Memory B cell (primary cell): Measurements from ENCODE around the gene NMNAT2.
"Not testable (repeated sequence)": the region's sequence is repeated elsewhere in the genome, so short reads cannot be mapped to it uniquely, and the experiment has no call there.

Experiments
- ATAC-seq: fragments of 150-1000 bp; cut with Tn5 transposase; 2 replicates; pipeline ENCODE4 v1.10.0; 2021; ENCODE audit warnings: low read depth, mild to moderate bottlenecking, moderate library complexity
- DNase-seq, 2 donors: peaks; one replicate each; pipeline ENCODE4 v3.0.0; 2022; ENCODE audit warnings: low spot score in 2 of 2
- H3K27ac Mint-ChIP-seq: one replicate; pipeline ENCODE4 v1.8.0; 2022; ENCODE audit warnings: mild to moderate bottlenecking, moderate library complexity, mixed read lengths
- H3K27me3 Mint-ChIP-seq: one replicate; pipeline ENCODE4 v1.8.0; 2022; ENCODE audit warnings: mixed read lengths
- H3K36me3 Mint-ChIP-seq: one replicate; pipeline ENCODE4 v1.8.0; 2022; ENCODE audit warnings: mild to moderate bottlenecking, mixed read lengths
- H3K4me1 Mint-ChIP-seq: one replicate; pipeline ENCODE4 v1.8.0; 2022; ENCODE audit warnings: mixed read lengths
- H3K4me3 Mint-ChIP-seq: one replicate; pipeline ENCODE4 v1.8.0; 2022; ENCODE audit warnings: mild to moderate bottlenecking, moderate library complexity, mixed read lengths
- H3K9me3 Mint-ChIP-seq: one replicate; pipeline ENCODE4 v1.8.0; 2022; ENCODE audit warnings: mixed read lengths

Gene NMNAT2

GRCh38 chr1:183404476-183404875, 13.7 kb downstream of the NMNAT2 start:
- DNase-seq (no peak), ATAC-seq (no peak)
- Mint-ChIP-seq H3K4me1 (peaks cover 2% of the 10 kb centered on the region), H3K27me3 (peaks cover 12% of the 10 kb centered on the region), H3K27ac (no peak overlapping the region), H3K36me3 (no peaks in the 10 kb centered on the region), H3K4me3 (no peak overlapping the region), H3K9me3 (no peaks in the 10 kb centered on the region)

GRCh38 chr1:183403498-183403897, 14.7 kb downstream of the NMNAT2 start:
- no peaks in the 10 kb centered on the region for H3K9me3 Mint-ChIP-seq
- peaks cover 1% of the 10 kb centered on the region for H3K36me3 Mint-ChIP-seq
- ATAC-seq (no peak), DNase-seq (no peak)
- H3K4me1 Mint-ChIP-seq = peaks cover 2% of the 10 kb centered on the region
- H3K27me3 Mint-ChIP-seq = peaks cover 14% of the 10 kb centered on the region
- H3K27ac Mint-ChIP-seq = no peak overlapping the region
- no peak overlapping the region for H3K4me3 Mint-ChIP-seq

GRCh38 chr1:183401565-183401964, 16.6 kb downstream of the NMNAT2 start:
- ATAC-seq, DNase-seq, H3K4me3 Mint-ChIP-seq, H3K9me3 Mint-ChIP-seq, H3K36me3 Mint-ChIP-seq, H3K4me1 Mint-ChIP-seq, H3K27ac Mint-ChIP-seq: not testable (repeated sequence)
- peaks cover 19% of the 10 kb centered on the region for H3K27me3 Mint-ChIP-seq

- Mint-ChIP-seq H3K4me3 (no peak overlapping the region), H3K9me3 (no peaks in the 10 kb centered on the region), H3K36me3 (peaks cover 1% of the 10 kb centered on the region), H3K27me3 (peaks cover 18% of the 10 kb centered on the region), H3K4me1 (no peaks in the 10 kb centered on the region), H3K27ac (no peak overlapping the region)
- no peak for ATAC-seq
- no peak for DNase-seq
Measured at GRCh38 chr1:183394435-183394834, 23.7 kb downstream of the NMNAT2 start.

- H3K27ac Mint-ChIP-seq = no peak overlapping the region
- H3K4me1 Mint-ChIP-seq = no peaks in the 10 kb centered on the region
- no peaks in the 10 kb centered on the region for H3K36me3 Mint-ChIP-seq
- no peak for ATAC-seq
- no peak for DNase-seq
- no peak overlapping the region for H3K4me3 Mint-ChIP-seq
- no peaks in the 10 kb centered on the region for H3K9me3 Mint-ChIP-seq
- H3K27me3 Mint-ChIP-seq = peaks cover 19% of the 10 kb centered on the region
Measured at GRCh38 chr1:183391863-183392262, 26.3 kb downstream of the NMNAT2 start.

- ATAC-seq = no peak
- Mint-ChIP-seq H3K27ac (no peak overlapping the region), H3K4me3 (no peak overlapping the region), H3K27me3 (peaks cover 13% of the 10 kb centered on the region), H3K9me3 (no peaks in the 10 kb centered on the region), H3K4me1 (no peaks in the 10 kb centered on the region), H3K36me3 (no peaks in the 10 kb centered on the region)
- DNase-seq = no peak
Measured at GRCh38 chr1:183390561-183390960, 27.6 kb downstream of the NMNAT2 start.

- Mint-ChIP-seq H3K27ac (no peak overlapping the region), H3K27me3 (peaks cover 7% of the 10 kb centered on the region), H3K9me3 (no peaks in the 10 kb centered on the region), H3K4me3 (no peak overlapping the region), H3K36me3 (no peaks in the 10 kb centered on the region), H3K4me1 (no peaks in the 10 kb centered on the region)
- ATAC-seq = no peak
- no peak for DNase-seq
Measured at GRCh38 chr1:183388735-183389134, 29.4 kb downstream of the NMNAT2 start.

GRCh38 chr1:183385340-183386144, 32.6 kb downstream of the NMNAT2 start:
- no peak for ATAC-seq

GRCh38 chr1:183379951-183380350, 38.2 kb downstream of the NMNAT2 start:
- no peak for DNase-seq
- no peaks in the 10 kb centered on the region for H3K36me3 Mint-ChIP-seq
- H3K9me3 Mint-ChIP-seq = no peaks in the 10 kb centered on the region
- ATAC-seq = no peak
- H3K4me3 Mint-ChIP-seq = no peak overlapping the region
- H3K4me1 Mint-ChIP-seq = no peaks in the 10 kb centered on the region
- no peak overlapping the region for H3K27ac Mint-ChIP-seq
- peaks cover 15% of the 10 kb centered on the region for H3K27me3 Mint-ChIP-seq

More at GRCh38 chr1:183385340-183386144, 32.6 kb downstream of the NMNAT2 start:
- no peaks in the 10 kb centered on the region for H3K9me3 Mint-ChIP-seq
- no peaks in the 10 kb centered on the region for H3K36me3 Mint-ChIP-seq
- no peak overlapping the region for H3K27ac Mint-ChIP-seq
- DNase-seq = no peak
- peaks cover 13% of the 10 kb centered on the region for H3K27me3 Mint-ChIP-seq
- H3K4me3 Mint-ChIP-seq = no peak overlapping the region
- no peaks in the 10 kb centered on the region for H3K4me1 Mint-ChIP-seq

GRCh38 chr1:183375381-183375780, 42.8 kb downstream of the NMNAT2 start:
- no peak for ATAC-seq
- Mint-ChIP-seq H3K4me3 (no peak overlapping the region), H3K27me3 (peaks cover 9% of the 10 kb centered on the region), H3K4me1 (no peaks in the 10 kb centered on the region), H3K36me3 (no peaks in the 10 kb centered on the region), H3K9me3 (no peaks in the 10 kb centered on the region), H3K27ac (no peak overlapping the region)
- DNase-seq = no peak

- H3K27ac Mint-ChIP-seq = no peak overlapping the region
Measured at GRCh38 chr1:183374825-183375224, 43.4 kb downstream of the NMNAT2 start.

GRCh38 chr1:183372586-183373230, 45.5 kb downstream of the NMNAT2 start:
- ATAC-seq (no peak), DNase-seq (no peak)
- Mint-ChIP-seq H3K27ac (no peak overlapping the region), H3K9me3 (no peaks in the 10 kb centered on the region), H3K27me3 (peaks cover 15% of the 10 kb centered on the region), H3K4me3 (no peak overlapping the region), H3K4me1 (no peaks in the 10 kb centered on the region), H3K36me3 (no peaks in the 10 kb centered on the region)

More at GRCh38 chr1:183374825-183375224, 43.4 kb downstream of the NMNAT2 start:
- Mint-ChIP-seq H3K36me3 (no peaks in the 10 kb centered on the region), H3K4me1 (no peaks in the 10 kb centered on the region), H3K27me3 (peaks cover 13% of the 10 kb centered on the region), H3K4me3 (no peak overlapping the region), H3K9me3 (no peaks in the 10 kb centered on the region)
- no peak for DNase-seq
- ATAC-seq = no peak

- Mint-ChIP-seq H3K36me3 (no peaks in the 10 kb centered on the region), H3K27me3 (peaks cover 18% of the 10 kb centered on the region), H3K27ac (no peak overlapping the region), H3K9me3 (no peaks in the 10 kb centered on the region), H3K4me1 (no peaks in the 10 kb centered on the region), H3K4me3 (no peak overlapping the region)
- ATAC-seq = no peak
- no peak for DNase-seq
Measured at GRCh38 chr1:183370399-183371058, 47.7 kb downstream of the NMNAT2 start.
